ENCODE measurements around the gene OXNAD1.

The OXNAD1 gene

GRCh38 chr3:16224325-16224724, 40.7 kb upstream of the OXNAD1 start:
- intact Hi-C loops (cut with DNase I; ENCODE audit: low total_unique reads) = no loop called here
- H3K9me3 ChIP-seq = no peaks in the 10 kb centered on the region
- no peaks in the 10 kb centered on the region for H3K4me1 ChIP-seq
- H3K27ac ChIP-seq = no peak overlapping the region
- H3K36me3 ChIP-seq = peaks cover 43 to 62% (median 43%) of the 10 kb centered on the region in 3 donors
- H3K27me3 ChIP-seq = no peaks in the 10 kb centered on the region
- TF ChIP-seq CTCF (IDR thresholded peaks at IDR 0.05) = no peak
- DNase-seq = no peak
- no peak overlapping the region for H3K4me3 ChIP-seq

GRCh38 chr3:16227566-16227965, 37.4 kb upstream of the OXNAD1 start:
- Histone ChIP-seq H3K27ac (no peak overlapping the region), H3K27me3 (no peaks in the 10 kb centered on the region), H3K9me3 (no peaks in the 10 kb centered on the region), H3K36me3 (peaks cover 14 to 33% (median 14%) of the 10 kb centered on the region in 3 donors), H3K4me1 (no peaks in the 10 kb centered on the region), H3K4me3 (no peak overlapping the region)
- intact Hi-C loops (cut with DNase I; ENCODE audit: low total_unique reads) = no loop called here
- DNase-seq = no peak
- no peak for TF ChIP-seq CTCF (IDR thresholded peaks at IDR 0.05)

GRCh38 chr3:16229681-16230080, 35.3 kb upstream of the OXNAD1 start:
- H3K27ac ChIP-seq = no peak overlapping the region
- intact Hi-C loops (cut with DNase I; ENCODE audit: low total_unique reads) = no loop called here
- peaks cover 9 to 21% (median 10%) of the 10 kb centered on the region in 3 donors for H3K36me3 ChIP-seq
- DNase-seq = no peak
- H3K9me3 ChIP-seq = no peaks in the 10 kb centered on the region
- no peak for TF ChIP-seq CTCF (IDR thresholded peaks at IDR 0.05)
- H3K4me3 ChIP-seq = no peak overlapping the region
- no peaks in the 10 kb centered on the region for H3K27me3 ChIP-seq
- no peaks in the 10 kb centered on the region for H3K4me1 ChIP-seq

- intact Hi-C loops (cut with DNase I; ENCODE audit: low total_unique reads) = no loop called here
- H3K9me3 ChIP-seq = no peaks in the 10 kb centered on the region
- H3K4me3 ChIP-seq = no peak overlapping the region
- no peak overlapping the region for H3K27ac ChIP-seq
- no peaks in the 10 kb centered on the region for H3K27me3 ChIP-seq
- peaks cover 0 to 10% (median 8%) of the 10 kb centered on the region in 3 donors for H3K36me3 ChIP-seq
- TF ChIP-seq CTCF (IDR thresholded peaks at IDR 0.05) = no peak
- H3K4me1 ChIP-seq = no peaks in the 10 kb centered on the region
- no peak for DNase-seq
These were observed 33.0 kb upstream of the OXNAD1 start for GRCh38 chr3:16231983-16232382.

- Histone ChIP-seq H3K4me1 (no peaks in the 10 kb centered on the region), H3K27ac (no peak overlapping the region), H3K36me3 (no peaks in the 10 kb centered on the region), H3K27me3 (no peaks in the 10 kb centered on the region), H3K4me3 (no peak overlapping the region), H3K9me3 (no peaks in the 10 kb centered on the region)
- no peak for DNase-seq
- no peak for TF ChIP-seq CTCF (IDR thresholded peaks at IDR 0.05)
- intact Hi-C loops (cut with DNase I; ENCODE audit: low total_unique reads) = no loop called here
These were observed 31.2 kb upstream of the OXNAD1 start for GRCh38 chr3:16233806-16234205.

- DNase-seq = no peak
- H3K4me1 ChIP-seq = no peaks in the 10 kb centered on the region
- no peaks in the 10 kb centered on the region for H3K9me3 ChIP-seq
- no peaks in the 10 kb centered on the region for H3K36me3 ChIP-seq
- intact Hi-C loops (cut with DNase I; ENCODE audit: low total_unique reads) = no loop called here
- no peak for TF ChIP-seq CTCF (IDR thresholded peaks at IDR 0.05)
- no peak overlapping the region for H3K4me3 ChIP-seq
- no peaks in the 10 kb centered on the region for H3K27me3 ChIP-seq
- H3K27ac ChIP-seq = no peak overlapping the region
These were observed 30.7 kb upstream of the OXNAD1 start for GRCh38 chr3:16234281-16234680.

All from tibial artery (tissue), 4 donors.